ENCODE measurements around the gene TAF9.
"Not testable (repeated sequence)": the region's sequence is repeated elsewhere in the genome, so short reads cannot be mapped to it uniquely, and the experiment has no call there.

The TAF9 gene

GRCh38 chr5:69369340-69370121 is at the start of gene TAF9, which contains the start of the genes AK6 and RAD17:
TSS of gene TAF9 (minus strand) at chr5:69369520. CDS start at chr5:69365737, 3,783 bp downstream.
TSS of gene AK6 (minus strand) at chr5:69369520. CDS start at chr5:69369490, 30 bp downstream.
TSS of gene RAD17 (plus strand) at chr5:69369818. CDS start at chr5:69372209, 2,391 bp downstream.
- peak; percentile 90 for DNase-seq (ENCODE audit: low spot score)

- no peak for DNase-seq (ENCODE audit: low spot score)
These were observed 49.2 kb upstream of the TAF9 start for GRCh38 chr5:69418554-69418953.

- no peak for DNase-seq (ENCODE audit: low spot score)
These were observed 47.4 kb upstream of the TAF9 start for GRCh38 chr5:69416699-69417098.

- no peak for DNase-seq (ENCODE audit: low spot score)
These were observed 46.9 kb upstream of the TAF9 start for GRCh38 chr5:69416180-69416579.

GRCh38 chr5:69415584-69415958 is 46.3 kb upstream of the TAF9 start:
- no peak for DNase-seq (ENCODE audit: low spot score)

GRCh38 chr5:69414885-69415583 is 45.7 kb upstream of the TAF9 start, which contains the start of gene MARVELD2:
TSS of gene MARVELD2 (plus strand) at chr5:69415116. CDS start at chr5:69419386, 4,270 bp downstream.
- DNase-seq (ENCODE audit: low spot score), result no peak

- DNase-seq (ENCODE audit: low spot score), result no peak
These were observed 35.5 kb upstream of the TAF9 start for GRCh38 chr5:69404659-69405330.

GRCh38 chr5:69378376-69378775 is 9.1 kb upstream of the TAF9 start:
- no peak for DNase-seq (ENCODE audit: low spot score)

- no peak for DNase-seq (ENCODE audit: low spot score)
These were observed 5.7 kb upstream of the TAF9 start for GRCh38 chr5:69374911-69375446.

- DNase-seq (ENCODE audit: low spot score), result no peak
These were observed 3.1 kb upstream of the TAF9 start for GRCh38 chr5:69372394-69372793.

GRCh38 chr5:69370335-69370734 is 1.0 kb upstream of the TAF9 start:
- not testable (repeated sequence) for DNase-seq (ENCODE audit: low spot score)

GRCh38 chr5:69368458-69369339 is 621 bp downstream of the TAF9 start:
- no peak for DNase-seq (ENCODE audit: low spot score)

GRCh38 chr5:69367697-69368279 is 1.5 kb downstream of the TAF9 start:
- DNase-seq (ENCODE audit: low spot score), result no peak

- no peak for DNase-seq (ENCODE audit: low spot score)
These were observed 4.5 kb downstream of the TAF9 start for GRCh38 chr5:69364850-69365249.

GRCh38 chr5:69364414-69364813 is 4.9 kb downstream of the TAF9 start:
- DNase-seq (ENCODE audit: low spot score), result peak; percentile 17

GRCh38 chr5:69360442-69360841 is 8.9 kb downstream of the TAF9 start:
- DNase-seq (ENCODE audit: low spot score), result no peak

- no peak for DNase-seq (ENCODE audit: low spot score)
These were observed 9.6 kb downstream of the TAF9 start for GRCh38 chr5:69359699-69360098.

- no peak for DNase-seq (ENCODE audit: low spot score)
These were observed 18.7 kb downstream of the TAF9 start for GRCh38 chr5:69350664-69351063.

- DNase-seq (ENCODE audit: low spot score), result no peak
These were observed 26.2 kb downstream of the TAF9 start for GRCh38 chr5:69343083-69343482.

GRCh38 chr5:69341520-69342161 is 27.7 kb downstream of the TAF9 start:
- no peak for DNase-seq (ENCODE audit: low spot score)

All from cerebellar cortex (tissue), 1 donor.